Measurements from ENCODE around the gene SLC35F3. TPM values are rescaled to one million over a fixed set of nuclear protein-coding genes. Genes with fewer than 3 reads are reported as not detected.

SLC35F3 gene
- polyA plus RNA-seq, 1 donor (not counting 4 experiments of a cell fraction or from before 2014, with no cell fraction given), result 13.8 TPM

GRCh38 chr1:233912909-233913308 lies 8.4 kb downstream of the SLC35F3 start:
- Histone ChIP-seq H3K27me3 (ENCODE audit: control insufficient read depth, extremely low read depth, insufficient read depth, low read length) (no peaks in the 10 kb centered on the region), H3K4me3 (ENCODE audit: control insufficient read depth in 2 of 3, extremely low read depth in 1 of 3, insufficient read depth in 2 of 3, low read depth in 1 of 3, low read length in 3 of 3) (no peak overlapping the region), H4K20me1 (ENCODE audit: control insufficient read depth, extremely low read depth, insufficient read depth, low read length) (no peaks in the 10 kb centered on the region), H3K36me3 (ENCODE audit: control insufficient read depth in 2 of 2, extremely low read depth in 1 of 2, insufficient read depth in 2 of 2, low read length in 2 of 2) (peaks cover 2 to 3% of the 10 kb centered on the region in 2 experiments), H3K27ac (ENCODE audit: control insufficient read depth, insufficient read depth, low read length) (peak overlapping the region; percentile 43), H3K9me3 (ENCODE audit: control insufficient read depth, low read depth, low read length) (peaks cover 3% of the 10 kb centered on the region), H3K4me1 (ENCODE audit: control insufficient read depth, extremely low read depth, insufficient read depth, low read length) (peaks cover 21% of the 10 kb centered on the region), H2AFZ (ENCODE audit: control insufficient read depth, low read length) (no peak overlapping the region), H3K79me2 (ENCODE audit: control insufficient read depth, insufficient read depth, low read length) (peaks cover 49% of the 10 kb centered on the region), H3K4me2 (ENCODE audit: control insufficient read depth, extremely low read depth, insufficient read depth, low read depth, low read length) (no peak overlapping the region), H3K9me1 (ENCODE audit: control insufficient read depth, extremely low read depth, insufficient read depth, low read length) (no peaks in the 10 kb centered on the region), H3K9ac (ENCODE audit: control insufficient read depth, extremely low read depth, insufficient read depth, low read length) (no peak overlapping the region)
- dilution Hi-C loops (cut with MboI; ENCODE audit: extremely low pct_ligation_motif_present, low sequenced_read_pairs), result no loop called here
- TF ChIP-seq CTCF (optimal IDR thresholded peaks at IDR 0.05 in 1 of 3, IDR thresholded peaks at IDR 0.05 in 1 of 3, conservative IDR thresholded peaks at IDR 0.05 in 1 of 3; ENCODE audit: extremely low read depth in 1 of 3, insufficient read depth in 2 of 3, low read length in 3 of 3), result no peak
- TF ChIP-seq EZH2 (IDR thresholded peaks at IDR 0.05; ENCODE audit: low read length), result no peak
- FAIRE-seq (peak; percentile 59), DNase-seq (ENCODE audit: low read depth, low spot score) (no peak)

GRCh38 chr1:233916706-233917105 lies 12.2 kb downstream of the SLC35F3 start:
- Histone ChIP-seq H3K79me2 (ENCODE audit: control insufficient read depth, insufficient read depth, low read length) (peaks cover 58% of the 10 kb centered on the region), H3K27me3 (ENCODE audit: control insufficient read depth, extremely low read depth, insufficient read depth, low read length) (no peaks in the 10 kb centered on the region), H3K9me1 (ENCODE audit: control insufficient read depth, extremely low read depth, insufficient read depth, low read length) (no peaks in the 10 kb centered on the region), H3K4me1 (ENCODE audit: control insufficient read depth, extremely low read depth, insufficient read depth, low read length) (peaks cover 6% of the 10 kb centered on the region), H2AFZ (ENCODE audit: control insufficient read depth, low read length) (no peak overlapping the region), H4K20me1 (ENCODE audit: control insufficient read depth, extremely low read depth, insufficient read depth, low read length) (no peaks in the 10 kb centered on the region), H3K36me3 (ENCODE audit: control insufficient read depth in 2 of 2, extremely low read depth in 1 of 2, insufficient read depth in 2 of 2, low read length in 2 of 2) (peaks cover 2 to 3% of the 10 kb centered on the region in 2 experiments), H3K4me2 (ENCODE audit: control insufficient read depth, extremely low read depth, insufficient read depth, low read depth, low read length) (no peak overlapping the region), H3K9ac (ENCODE audit: control insufficient read depth, extremely low read depth, insufficient read depth, low read length) (no peak overlapping the region), H3K4me3 (ENCODE audit: control insufficient read depth in 2 of 3, extremely low read depth in 1 of 3, insufficient read depth in 2 of 3, low read depth in 1 of 3, low read length in 3 of 3) (no peak overlapping the region), H3K9me3 (ENCODE audit: control insufficient read depth, low read depth, low read length) (peaks cover 3% of the 10 kb centered on the region), H3K27ac (ENCODE audit: control insufficient read depth, insufficient read depth, low read length) (no peak overlapping the region)
- no peak for TF ChIP-seq EZH2 (IDR thresholded peaks at IDR 0.05; ENCODE audit: low read length)
- FAIRE-seq (no peak), DNase-seq (ENCODE audit: low read depth, low spot score) (no peak)
- dilution Hi-C loops (cut with MboI; ENCODE audit: extremely low pct_ligation_motif_present, low sequenced_read_pairs), result no loop called here

GRCh38 chr1:233919786-233920185 lies 15.3 kb downstream of the SLC35F3 start:
- peaks cover 3% of the 10 kb centered on the region for H3K9me3 ChIP-seq (ENCODE audit: control insufficient read depth, low read depth, low read length)
- H3K4me2 ChIP-seq (ENCODE audit: control insufficient read depth, extremely low read depth, insufficient read depth, low read depth, low read length), result no peak overlapping the region
- no peaks in the 10 kb centered on the region for H3K9me1 ChIP-seq (ENCODE audit: control insufficient read depth, extremely low read depth, insufficient read depth, low read length)
- dilution Hi-C loops (cut with MboI; ENCODE audit: extremely low pct_ligation_motif_present, low sequenced_read_pairs), result no loop called here
- no peak for DNase-seq (ENCODE audit: low read depth, low spot score)
- H3K4me3 ChIP-seq (ENCODE audit: control insufficient read depth in 2 of 3, extremely low read depth in 1 of 3, insufficient read depth in 2 of 3, low read depth in 1 of 3, low read length in 3 of 3), result no peak overlapping the region
- H3K79me2 ChIP-seq (ENCODE audit: control insufficient read depth, insufficient read depth, low read length), result peaks cover 39% of the 10 kb centered on the region
- TF ChIP-seq EZH2 (IDR thresholded peaks at IDR 0.05; ENCODE audit: low read length), result no peak
- no peak for TF ChIP-seq CTCF (optimal IDR thresholded peaks at IDR 0.05 in 1 of 3, IDR thresholded peaks at IDR 0.05 in 1 of 3, conservative IDR thresholded peaks at IDR 0.05 in 1 of 3; ENCODE audit: extremely low read depth in 1 of 3, insufficient read depth in 2 of 3, low read length in 3 of 3)
- H3K4me1 ChIP-seq (ENCODE audit: control insufficient read depth, extremely low read depth, insufficient read depth, low read length), result no peaks in the 10 kb centered on the region
- no peaks in the 10 kb centered on the region for H3K27me3 ChIP-seq (ENCODE audit: control insufficient read depth, extremely low read depth, insufficient read depth, low read length)
- no peak for FAIRE-seq
- H3K36me3 ChIP-seq (ENCODE audit: control insufficient read depth in 2 of 2, extremely low read depth in 1 of 2, insufficient read depth in 2 of 2, low read length in 2 of 2), result no peaks in the 10 kb centered on the region
- H2AFZ ChIP-seq (ENCODE audit: control insufficient read depth, low read length), result no peak overlapping the region
- no peak overlapping the region for H3K9ac ChIP-seq (ENCODE audit: control insufficient read depth, extremely low read depth, insufficient read depth, low read length)
- H3K27ac ChIP-seq (ENCODE audit: control insufficient read depth, insufficient read depth, low read length), result no peak overlapping the region
- no peaks in the 10 kb centered on the region for H4K20me1 ChIP-seq (ENCODE audit: control insufficient read depth, extremely low read depth, insufficient read depth, low read length)
